Muscle of leg (tissue), 16 donors: Measurements from ENCODE around the gene RAB3B. TPM values are rescaled to one million over a fixed set of nuclear protein-coding genes. Genes with fewer than 3 reads are reported as not detected.
"Not testable (repeated sequence)": the region's sequence is repeated elsewhere in the genome, so short reads cannot be mapped to it uniquely, and the experiment has no call there.

Experiments used
- DNase-seq: peaks from one replicate; pipeline ENCODE4 v3.0.0; 2013
- H3K27ac ChIP-seq: one replicate; pipeline ENCODE4 v1.5.1; 2013; ENCODE audit warnings: mild to moderate bottlenecking, low read length, control low read depth
- H3K27me3 ChIP-seq: one replicate; pipeline ENCODE4 v1.6.1; 2013; ENCODE audit warnings: low read length; ENCODE audit not compliant: control insufficient read depth, insufficient read depth
- H3K36me3 ChIP-seq: one replicate; pipeline ENCODE4 v1.6.1; 2013; ENCODE audit warnings: low read length; ENCODE audit not compliant: control insufficient read depth, insufficient read depth
- H3K4me1 ChIP-seq: one replicate; pipeline ENCODE4 v1.6.1; 2013; ENCODE audit warnings: low read length; ENCODE audit not compliant: control insufficient read depth, insufficient read depth
- H3K4me3 ChIP-seq: one replicate; pipeline ENCODE4 v1.5.1; 2013; ENCODE audit warnings: low read length, control low read depth
- H3K9me3 ChIP-seq: replicated peaks from 2 replicates; pipeline ENCODE4 v1.6.1; 2013; ENCODE audit warnings: low read depth, low read length; ENCODE audit not compliant: control insufficient read depth
- WGBS: methylation state at CpG from one replicate; pipeline ENCODE4 v1.1.5; 2013; ENCODE audit warnings: missing lambda C conversion rate; ENCODE audit not compliant: insufficient coverage; 5-methylcytosine and 5-hydroxymethylcytosine counted together
- long read RNA-seq, 11 donors: transcript quantifications; one replicate each; lab custom pipeline, GENCODE V29; 2026
- polyA plus RNA-seq, 8 donors: library from polyadenylated mRNA; unstranded; fragments of 120-200 nt; gene quantifications; one replicate each; pipeline versions ENCODE4 v1.2.1 to v1.2.3, GENCODE V29; 2013; ENCODE audit warnings: inconsistent platforms in 1 of 8, low replicate concordance in 1 of 8; ENCODE audit not compliant: insufficient read length in 8 of 8, insufficient read depth in 1 of 8
- total RNA-seq: library from RNA; stranded (reverse); fragments of 120-200 nt; gene quantifications from one replicate; pipeline ENCODE4 v1.2.4, GENCODE V29; 2013

The RAB3B gene, protein sequence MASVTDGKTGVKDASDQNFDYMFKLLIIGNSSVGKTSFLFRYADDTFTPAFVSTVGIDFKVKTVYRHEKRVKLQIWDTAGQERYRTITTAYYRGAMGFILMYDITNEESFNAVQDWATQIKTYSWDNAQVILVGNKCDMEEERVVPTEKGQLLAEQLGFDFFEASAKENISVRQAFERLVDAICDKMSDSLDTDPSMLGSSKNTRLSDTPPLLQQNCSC
- total RNA-seq: 0.18 TPM
- under 1 TPM; 0.19 to 0.34 (median 0.28) TPM for polyA plus RNA-seq
- long read RNA-seq, donor 1: 0 reads
- long read RNA-seq, donor 2: 0 reads
- long read RNA-seq, donor 3: 0 reads
- long read RNA-seq, donor 4: 0 reads
- long read RNA-seq, donor 5: 0 reads
- long read RNA-seq, donor 6: 0 reads
- long read RNA-seq, donor 7: 0 reads
- long read RNA-seq, donor 8: 0 reads
- long read RNA-seq, donor 9: 0 reads
- long read RNA-seq, donor 10: 0 reads
- long read RNA-seq, donor 11: 0 reads

GRCh38 chr1:51990478-51990965 lies at the start of gene RAB3B:
Gene RAB3B (minus strand): TSS chr1:51990700. CDS start chr1:51977117, 13,583 bp downstream.
- H3K36me3 ChIP-seq: no peaks in the 10 kb centered on the region

DNA sequence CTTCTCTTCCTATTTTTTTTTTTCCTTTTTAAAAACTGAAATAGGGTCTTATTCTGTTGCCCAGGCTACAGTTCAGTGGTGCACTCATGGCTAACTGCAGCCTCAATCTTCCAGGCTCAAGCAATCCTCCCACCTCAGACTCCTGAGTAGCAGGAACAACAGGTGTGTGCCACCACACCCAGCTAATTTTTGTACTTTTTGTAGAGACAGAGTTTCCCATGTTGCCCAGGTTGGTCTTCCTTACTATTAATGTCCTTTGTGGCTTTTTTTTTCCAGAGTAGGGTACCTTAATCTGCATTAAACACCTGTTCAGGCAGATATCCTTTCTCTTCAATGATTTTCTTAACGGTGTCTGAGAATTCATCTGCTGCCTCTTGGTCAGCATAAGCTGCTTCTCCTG lies 47.4 kb upstream of the RAB3B start:
- Histone ChIP-seq H3K9me3 (no peaks in the 10 kb centered on the region), H3K27me3 (no peaks in the 10 kb centered on the region), H3K36me3 (peaks cover 11% of the 10 kb centered on the region), H3K4me1 (peaks cover 2% of the 10 kb centered on the region), H3K4me3 (no peak overlapping the region), H3K27ac (no peak overlapping the region)
- WGBS: no CpG with 5 or more reads among the region's 1 CpG
- DNase-seq: no peak

More at GRCh38 chr1:51990478-51990965, at the start of gene RAB3B:
- Histone ChIP-seq H3K27ac (no peak within 1 kb of the TSS), H3K9me3 (no peaks in the 10 kb centered on the region), H3K4me1 (no peaks in the 10 kb centered on the region), H3K4me3 (no peak within 1 kb of the TSS), H3K27me3 (peaks cover 47% of the 10 kb centered on the region)
- DNase-seq: peak; percentile 31
- WGBS: under 1% methylated on average over 44 of the region's 46 CpGs

- Histone ChIP-seq H3K4me3 (no peak overlapping the region), H3K9me3 (no peaks in the 10 kb centered on the region), H3K36me3 (peaks cover 11% of the 10 kb centered on the region), H3K4me1 (peaks cover 7% of the 10 kb centered on the region), H3K27me3 (no peaks in the 10 kb centered on the region), H3K27ac (no peak overlapping the region)
- WGBS: 90% methylated on average over 4 of the region's 5 CpGs
- DNase-seq: no peak
Measured at GRCh38 chr1:52037402-52037814, 46.9 kb upstream of the RAB3B start.

- Histone ChIP-seq H3K27me3 (no peaks in the 10 kb centered on the region), H3K9me3 (no peaks in the 10 kb centered on the region), H3K4me1 (peaks cover 11% of the 10 kb centered on the region), H3K27ac (peak overlapping the region; percentile 89), H3K4me3 (peak overlapping the region; percentile 81), H3K36me3 (peaks cover 5% of the 10 kb centered on the region)
- no CpG with 5 or more reads among the region's 2 CpGs for WGBS
- no peak for DNase-seq
Measured at GRCh38 chr1:52034050-52034384, 43.5 kb upstream of the RAB3B start.

DNA sequence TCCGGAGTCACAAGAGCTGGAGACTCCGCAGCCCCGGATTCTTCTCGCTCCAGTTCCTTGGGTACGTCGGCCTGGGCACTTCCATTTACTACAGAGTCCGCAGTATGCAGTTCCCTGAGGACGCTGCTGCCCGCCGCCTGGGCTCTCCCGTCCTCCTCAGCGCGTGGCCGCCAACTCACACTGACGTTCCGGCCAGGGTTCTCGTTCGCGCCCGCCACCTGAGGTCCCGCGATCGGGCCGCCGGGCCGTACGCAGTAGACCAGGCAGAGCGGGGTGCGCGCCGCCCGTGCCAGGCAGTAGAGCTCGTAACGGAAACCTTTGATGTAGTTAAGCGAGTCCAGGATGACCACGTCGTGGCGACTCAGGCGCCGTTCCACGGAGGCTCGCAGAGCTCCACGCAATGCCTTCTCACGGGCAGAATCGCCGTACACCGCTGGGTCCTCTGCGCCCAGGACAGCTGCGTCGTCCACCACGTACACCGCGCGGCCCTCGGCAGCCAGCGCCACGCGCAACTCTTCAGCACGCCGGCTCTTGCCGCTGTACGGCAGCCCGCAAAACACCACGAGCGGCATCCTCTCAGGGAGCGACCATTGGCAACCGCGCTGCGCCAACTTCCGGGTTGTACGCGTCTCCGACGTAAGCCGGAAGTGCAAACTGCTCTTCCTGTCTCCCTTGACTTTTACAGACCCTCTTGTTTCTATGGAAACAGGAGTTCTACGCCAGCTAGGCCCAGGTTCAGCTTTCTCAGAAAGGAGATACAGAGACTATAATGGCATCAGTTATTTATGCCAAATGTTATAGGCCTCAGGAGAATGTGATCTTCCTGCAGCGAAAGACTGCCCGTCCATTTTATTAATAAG lies 42.9 kb upstream of the RAB3B start, which contains the start of gene KTI12:
KTI12 (minus strand) TSS at position 621 of the 860 bp plus-strand sequence; CDS start at position 572, 49 bp downstream.
- peak; percentile 97 for DNase-seq
- Histone ChIP-seq H3K9me3 (no peaks in the 10 kb centered on the region), H3K27me3 (no peaks in the 10 kb centered on the region), H3K4me1 (peaks cover 11% of the 10 kb centered on the region), H3K27ac (peak within 1 kb of the TSS; percentile 89), H3K36me3 (peaks cover 4% of the 10 kb centered on the region), H3K4me3 (peak within 1 kb of the TSS; percentile 81)
- under 1% methylated on average over 66 of the region's 78 CpGs for WGBS

- Histone ChIP-seq H3K36me3 (peaks cover 5% of the 10 kb centered on the region), H3K9me3 (no peaks in the 10 kb centered on the region), H3K27me3 (no peaks in the 10 kb centered on the region), H3K4me1 (peaks cover 11% of the 10 kb centered on the region), H3K27ac (peak overlapping the region; percentile 89), H3K4me3 (peak overlapping the region; percentile 81)
- DNase-seq: peak; percentile 51
- WGBS: 8% methylated on average over 24 of the region's 24 CpGs
Measured at GRCh38 chr1:52032785-52033131, 42.3 kb upstream of the RAB3B start.

- 68% methylated on average over 3 of the region's 5 CpGs for WGBS
- no peaks in the 10 kb centered on the region for H3K9me3 ChIP-seq
- peak overlapping the region; percentile 81 for H3K4me3 ChIP-seq
- DNase-seq: peak; percentile 7
- peaks cover 11% of the 10 kb centered on the region for H3K4me1 ChIP-seq
- H3K27ac ChIP-seq: no peak overlapping the region
- H3K27me3 ChIP-seq: no peaks in the 10 kb centered on the region
- peaks cover 3% of the 10 kb centered on the region for H3K36me3 ChIP-seq
Measured at GRCh38 chr1:52032124-52032784, 41.8 kb upstream of the RAB3B start.

DNA sequence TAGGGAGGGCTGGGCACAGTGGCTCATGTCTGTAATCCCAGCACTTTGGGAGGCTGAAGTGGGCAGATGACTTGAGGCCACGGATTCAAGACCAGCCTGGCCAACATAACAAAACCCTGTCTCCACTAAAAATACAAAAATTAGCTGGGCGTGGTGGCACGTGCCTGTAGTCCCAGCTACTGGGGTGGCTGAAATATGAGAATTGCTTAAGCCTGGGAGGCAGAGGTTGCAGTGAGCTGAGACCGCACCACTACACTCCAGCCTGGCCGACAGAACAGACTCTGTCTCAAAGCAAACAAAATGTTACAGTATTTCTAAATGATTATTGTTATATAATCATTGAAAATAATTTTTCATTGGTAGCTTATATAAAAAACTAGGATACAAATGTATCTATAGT lies 38.3 kb upstream of the RAB3B start:
- no CpG with 5 or more reads among the region's 5 CpGs for WGBS

GRCh38 chr1:52028328-52028727 lies 37.8 kb upstream of the RAB3B start:
- WGBS: no CpG with 5 or more reads among the region's 1 CpG

More for the DNA sequence above, 38.3 kb upstream of the RAB3B start:
- not testable (repeated sequence) for DNase-seq, H3K27ac ChIP-seq, H3K27me3 ChIP-seq, H3K4me3 ChIP-seq, H3K9me3 ChIP-seq
- peaks cover 11% of the 10 kb centered on the region for H3K4me1 ChIP-seq
- peaks cover 11% of the 10 kb centered on the region for H3K36me3 ChIP-seq

More at GRCh38 chr1:52028328-52028727, 37.8 kb upstream of the RAB3B start:
- Histone ChIP-seq H3K27ac (no peak overlapping the region), H3K36me3 (peaks cover 14% of the 10 kb centered on the region), H3K27me3 (no peaks in the 10 kb centered on the region), H3K4me3 (no peak overlapping the region), H3K9me3 (no peaks in the 10 kb centered on the region), H3K4me1 (peaks cover 11% of the 10 kb centered on the region)
- DNase-seq: no peak
